H1 (cell line): Measurements from ENCODE around the gene ALG3. TPM values are rescaled to one million over a fixed set of nuclear protein-coding genes. Genes with fewer than 3 reads are reported as not detected.

Source experiments
- BACH1 ChIP-seq: IDR thresholded peaks from 2 replicates; pipeline ENCODE4 v1.6.1; 2012; ENCODE audit warnings: low read length, improper control_type of control experiment
- CBX5 ChIP-seq: fragments of 300-800, 300-1000 bp; sonication (generic); IDR thresholded peaks from 2 replicates; pipeline ENCODE4 v1.7.1; 2016; ENCODE audit warnings: antibody characterized with exemption, low read length, low read depth
- SAP30 ChIP-seq: fragments of 300-600 bp; sonication (generic); IDR thresholded peaks from 2 replicates; pipeline ENCODE4 v1.7.1; 2012; ENCODE audit warnings: low read length, moderate library complexity, mild to moderate bottlenecking, inconsistent platforms; ENCODE audit not compliant: insufficient read depth, insufficient replicate concordance
- TCF12 ChIP-seq: IDR thresholded peaks from 2 replicates; pipeline ENCODE4 v1.6.1; 2011; ENCODE audit warnings: low read depth, mild to moderate bottlenecking, low read length
- polyA plus RNA-seq, 7 experiments: library from polyadenylated mRNA; depleted of rRNA in 3 of 7; stranded (reverse) in 5 of 7; unstranded in 2 of 7; fragments of >200 nt in 5 of 7; fragments of 200-250 nt in 2 of 7; gene quantifications; 1 replicate in 5 of 7; 2 replicates in 1 of 7; 4 replicates in 1 of 7; pipeline versions ENCODE4 v1.2.1 to v1.2.3, GENCODE V29; 2011 to 2013; ENCODE audit warnings: missing spikeins in 2 of 7, mixed read lengths in 2 of 7
- total RNA-seq: library from RNA; stranded (reverse); fragmentation: NEBNext Ultra II Directional; extraction: Animal tissue kit (Norgen Biotek cat#: 25700); gene quantifications from 2 replicates; pipeline ENCODE4 v1.2.1, GENCODE V29; 2021
- TF ChIP-seq, protein P1 (sequence below): fragments of 300-600 bp; sonication (generic); IDR thresholded peaks from 2 replicates; pipeline ENCODE4 v1.7.1; 2012; ENCODE audit warnings: low read length, moderate library complexity, mild to moderate bottlenecking, inconsistent platforms; ENCODE audit not compliant: insufficient replicate concordance

The ALG3 gene
- total and polyA plus RNA-seq, 2 of the 8 experiments (the other 6 are each of a cell fraction or from before 2014, with no cell fraction given): 54.6 to 148 TPM

DNA sequence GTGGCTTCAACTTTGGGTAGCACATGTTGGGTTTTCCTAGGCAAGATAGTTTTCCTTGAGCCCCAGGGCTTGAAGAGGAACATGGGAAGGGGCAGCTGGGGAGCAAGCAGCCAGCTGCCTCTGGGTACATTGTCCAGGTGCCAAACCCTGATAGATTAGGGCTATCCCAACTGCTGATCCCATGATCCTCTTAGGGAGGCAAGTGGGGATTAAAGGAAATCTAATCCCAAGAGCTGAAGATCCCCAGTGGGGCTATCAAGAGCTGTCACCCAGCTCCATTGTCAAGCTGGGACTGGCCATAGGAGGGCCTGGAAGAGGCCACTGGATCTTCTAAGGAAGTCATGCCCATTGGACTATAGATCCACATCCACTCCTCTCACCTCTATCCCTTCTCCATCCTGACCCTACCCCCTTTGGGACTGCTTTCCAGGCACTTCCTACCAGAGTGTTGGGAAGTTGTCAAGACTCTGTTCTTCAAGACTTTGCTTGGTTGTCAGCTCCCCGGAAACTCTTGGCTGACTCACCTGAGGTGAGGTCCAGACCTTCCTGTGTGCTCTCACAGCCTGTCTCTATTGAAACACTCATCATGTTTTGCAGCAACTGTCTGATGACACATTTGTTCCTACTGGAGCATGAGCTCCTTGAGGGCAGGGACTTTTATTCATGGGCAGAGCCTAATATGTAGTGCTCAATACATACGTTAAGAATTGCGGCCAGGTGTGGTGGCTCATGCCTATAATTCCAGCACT lies 6.7 kb upstream of the ALG3 start (continued):
- TF ChIP-seq, protein P1, sequence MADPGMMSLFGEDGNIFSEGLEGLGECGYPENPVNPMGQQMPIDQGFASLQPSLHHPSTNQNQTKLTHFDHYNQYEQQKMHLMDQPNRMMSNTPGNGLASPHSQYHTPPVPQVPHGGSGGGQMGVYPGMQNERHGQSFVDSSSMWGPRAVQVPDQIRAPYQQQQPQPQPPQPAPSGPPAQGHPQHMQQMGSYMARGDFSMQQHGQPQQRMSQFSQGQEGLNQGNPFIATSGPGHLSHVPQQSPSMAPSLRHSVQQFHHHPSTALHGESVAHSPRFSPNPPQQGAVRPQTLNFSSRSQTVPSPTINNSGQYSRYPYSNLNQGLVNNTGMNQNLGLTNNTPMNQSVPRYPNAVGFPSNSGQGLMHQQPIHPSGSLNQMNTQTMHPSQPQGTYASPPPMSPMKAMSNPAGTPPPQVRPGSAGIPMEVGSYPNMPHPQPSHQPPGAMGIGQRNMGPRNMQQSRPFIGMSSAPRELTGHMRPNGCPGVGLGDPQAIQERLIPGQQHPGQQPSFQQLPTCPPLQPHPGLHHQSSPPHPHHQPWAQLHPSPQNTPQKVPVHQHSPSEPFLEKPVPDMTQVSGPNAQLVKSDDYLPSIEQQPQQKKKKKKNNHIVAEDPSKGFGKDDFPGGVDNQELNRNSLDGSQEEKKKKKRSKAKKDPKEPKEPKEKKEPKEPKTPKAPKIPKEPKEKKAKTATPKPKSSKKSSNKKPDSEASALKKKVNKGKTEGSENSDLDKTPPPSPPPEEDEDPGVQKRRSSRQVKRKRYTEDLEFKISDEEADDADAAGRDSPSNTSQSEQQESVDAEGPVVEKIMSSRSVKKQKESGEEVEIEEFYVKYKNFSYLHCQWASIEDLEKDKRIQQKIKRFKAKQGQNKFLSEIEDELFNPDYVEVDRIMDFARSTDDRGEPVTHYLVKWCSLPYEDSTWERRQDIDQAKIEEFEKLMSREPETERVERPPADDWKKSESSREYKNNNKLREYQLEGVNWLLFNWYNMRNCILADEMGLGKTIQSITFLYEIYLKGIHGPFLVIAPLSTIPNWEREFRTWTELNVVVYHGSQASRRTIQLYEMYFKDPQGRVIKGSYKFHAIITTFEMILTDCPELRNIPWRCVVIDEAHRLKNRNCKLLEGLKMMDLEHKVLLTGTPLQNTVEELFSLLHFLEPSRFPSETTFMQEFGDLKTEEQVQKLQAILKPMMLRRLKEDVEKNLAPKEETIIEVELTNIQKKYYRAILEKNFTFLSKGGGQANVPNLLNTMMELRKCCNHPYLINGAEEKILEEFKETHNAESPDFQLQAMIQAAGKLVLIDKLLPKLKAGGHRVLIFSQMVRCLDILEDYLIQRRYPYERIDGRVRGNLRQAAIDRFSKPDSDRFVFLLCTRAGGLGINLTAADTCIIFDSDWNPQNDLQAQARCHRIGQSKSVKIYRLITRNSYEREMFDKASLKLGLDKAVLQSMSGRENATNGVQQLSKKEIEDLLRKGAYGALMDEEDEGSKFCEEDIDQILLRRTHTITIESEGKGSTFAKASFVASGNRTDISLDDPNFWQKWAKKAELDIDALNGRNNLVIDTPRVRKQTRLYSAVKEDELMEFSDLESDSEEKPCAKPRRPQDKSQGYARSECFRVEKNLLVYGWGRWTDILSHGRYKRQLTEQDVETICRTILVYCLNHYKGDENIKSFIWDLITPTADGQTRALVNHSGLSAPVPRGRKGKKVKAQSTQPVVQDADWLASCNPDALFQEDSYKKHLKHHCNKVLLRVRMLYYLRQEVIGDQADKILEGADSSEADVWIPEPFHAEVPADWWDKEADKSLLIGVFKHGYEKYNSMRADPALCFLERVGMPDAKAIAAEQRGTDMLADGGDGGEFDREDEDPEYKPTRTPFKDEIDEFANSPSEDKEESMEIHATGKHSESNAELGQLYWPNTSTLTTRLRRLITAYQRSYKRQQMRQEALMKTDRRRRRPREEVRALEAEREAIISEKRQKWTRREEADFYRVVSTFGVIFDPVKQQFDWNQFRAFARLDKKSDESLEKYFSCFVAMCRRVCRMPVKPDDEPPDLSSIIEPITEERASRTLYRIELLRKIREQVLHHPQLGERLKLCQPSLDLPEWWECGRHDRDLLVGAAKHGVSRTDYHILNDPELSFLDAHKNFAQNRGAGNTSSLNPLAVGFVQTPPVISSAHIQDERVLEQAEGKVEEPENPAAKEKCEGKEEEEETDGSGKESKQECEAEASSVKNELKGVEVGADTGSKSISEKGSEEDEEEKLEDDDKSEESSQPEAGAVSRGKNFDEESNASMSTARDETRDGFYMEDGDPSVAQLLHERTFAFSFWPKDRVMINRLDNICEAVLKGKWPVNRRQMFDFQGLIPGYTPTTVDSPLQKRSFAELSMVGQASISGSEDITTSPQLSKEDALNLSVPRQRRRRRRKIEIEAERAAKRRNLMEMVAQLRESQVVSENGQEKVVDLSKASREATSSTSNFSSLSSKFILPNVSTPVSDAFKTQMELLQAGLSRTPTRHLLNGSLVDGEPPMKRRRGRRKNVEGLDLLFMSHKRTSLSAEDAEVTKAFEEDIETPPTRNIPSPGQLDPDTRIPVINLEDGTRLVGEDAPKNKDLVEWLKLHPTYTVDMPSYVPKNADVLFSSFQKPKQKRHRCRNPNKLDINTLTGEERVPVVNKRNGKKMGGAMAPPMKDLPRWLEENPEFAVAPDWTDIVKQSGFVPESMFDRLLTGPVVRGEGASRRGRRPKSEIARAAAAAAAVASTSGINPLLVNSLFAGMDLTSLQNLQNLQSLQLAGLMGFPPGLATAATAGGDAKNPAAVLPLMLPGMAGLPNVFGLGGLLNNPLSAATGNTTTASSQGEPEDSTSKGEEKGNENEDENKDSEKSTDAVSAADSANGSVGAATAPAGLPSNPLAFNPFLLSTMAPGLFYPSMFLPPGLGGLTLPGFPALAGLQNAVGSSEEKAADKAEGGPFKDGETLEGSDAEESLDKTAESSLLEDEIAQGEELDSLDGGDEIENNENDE: no peak
- TF ChIP-seq CBX5: no peak
- TF ChIP-seq SAP30: no peak
- no peak for TF ChIP-seq BACH1
- no peak for TF ChIP-seq TCF12
- TF ChIP-seq, all 59 proteins: peak for 0
